ENCODE measurements around the gene KNL1.

Gene KNL1, protein sequence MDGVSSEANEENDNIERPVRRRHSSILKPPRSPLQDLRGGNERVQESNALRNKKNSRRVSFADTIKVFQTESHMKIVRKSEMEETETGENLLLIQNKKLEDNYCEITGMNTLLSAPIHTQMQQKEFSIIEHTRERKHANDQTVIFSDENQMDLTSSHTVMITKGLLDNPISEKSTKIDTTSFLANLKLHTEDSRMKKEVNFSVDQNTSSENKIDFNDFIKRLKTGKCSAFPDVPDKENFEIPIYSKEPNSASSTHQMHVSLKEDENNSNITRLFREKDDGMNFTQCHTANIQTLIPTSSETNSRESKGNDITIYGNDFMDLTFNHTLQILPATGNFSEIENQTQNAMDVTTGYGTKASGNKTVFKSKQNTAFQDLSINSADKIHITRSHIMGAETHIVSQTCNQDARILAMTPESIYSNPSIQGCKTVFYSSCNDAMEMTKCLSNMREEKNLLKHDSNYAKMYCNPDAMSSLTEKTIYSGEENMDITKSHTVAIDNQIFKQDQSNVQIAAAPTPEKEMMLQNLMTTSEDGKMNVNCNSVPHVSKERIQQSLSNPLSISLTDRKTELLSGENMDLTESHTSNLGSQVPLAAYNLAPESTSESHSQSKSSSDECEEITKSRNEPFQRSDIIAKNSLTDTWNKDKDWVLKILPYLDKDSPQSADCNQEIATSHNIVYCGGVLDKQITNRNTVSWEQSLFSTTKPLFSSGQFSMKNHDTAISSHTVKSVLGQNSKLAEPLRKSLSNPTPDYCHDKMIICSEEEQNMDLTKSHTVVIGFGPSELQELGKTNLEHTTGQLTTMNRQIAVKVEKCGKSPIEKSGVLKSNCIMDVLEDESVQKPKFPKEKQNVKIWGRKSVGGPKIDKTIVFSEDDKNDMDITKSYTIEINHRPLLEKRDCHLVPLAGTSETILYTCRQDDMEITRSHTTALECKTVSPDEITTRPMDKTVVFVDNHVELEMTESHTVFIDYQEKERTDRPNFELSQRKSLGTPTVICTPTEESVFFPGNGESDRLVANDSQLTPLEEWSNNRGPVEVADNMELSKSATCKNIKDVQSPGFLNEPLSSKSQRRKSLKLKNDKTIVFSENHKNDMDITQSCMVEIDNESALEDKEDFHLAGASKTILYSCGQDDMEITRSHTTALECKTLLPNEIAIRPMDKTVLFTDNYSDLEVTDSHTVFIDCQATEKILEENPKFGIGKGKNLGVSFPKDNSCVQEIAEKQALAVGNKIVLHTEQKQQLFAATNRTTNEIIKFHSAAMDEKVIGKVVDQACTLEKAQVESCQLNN (N-terminal part only)

DNA sequence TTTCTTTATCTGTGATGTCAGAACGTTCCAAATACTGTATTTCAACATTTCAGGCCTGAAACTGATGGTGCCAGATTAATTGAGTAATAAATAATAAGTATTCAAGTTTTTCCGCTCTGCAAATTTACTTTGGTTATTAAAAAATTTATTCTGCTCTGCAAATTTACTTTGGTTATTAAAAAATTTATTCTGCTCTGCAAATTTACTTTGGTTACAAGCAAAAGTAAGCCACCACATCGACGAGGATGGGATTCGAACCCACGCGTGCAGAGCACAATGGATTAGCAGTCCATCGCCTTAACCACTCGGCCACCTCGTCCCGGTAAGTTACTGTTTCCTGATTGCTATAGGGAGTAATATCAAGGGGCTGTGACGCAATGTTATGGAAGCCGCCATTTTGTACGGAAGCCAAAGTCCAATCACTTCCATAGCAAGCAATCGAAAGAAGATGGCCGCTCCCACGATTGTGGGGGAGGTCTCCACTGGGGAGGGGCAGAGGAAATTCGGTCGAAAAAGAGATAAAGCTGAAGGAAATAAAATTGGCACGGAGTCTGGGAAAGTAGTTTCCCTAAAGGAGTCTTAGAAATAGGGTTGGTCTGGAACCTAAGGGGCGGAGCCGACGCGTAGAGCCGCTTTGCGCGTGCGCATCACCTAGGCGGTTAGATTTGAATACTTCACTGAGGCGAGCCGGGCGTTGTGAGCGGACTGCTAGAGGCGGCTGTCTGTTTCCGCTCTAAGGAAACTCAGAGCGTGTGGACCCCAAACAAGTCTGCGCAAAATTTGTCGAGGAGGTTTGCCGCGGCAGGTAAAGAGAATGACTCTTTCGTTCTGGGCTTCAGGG is at the start of gene KNL1:
KNL1 (plus strand) TSS at position 662 of the 841 bp plus-strand sequence. CDS start 8,683 bp downstream, outside the sequence.
- TF ChIP-seq ZFX (IDR thresholded peaks at IDR 0.05), result no peak
- TF ChIP-seq, protein P1, sequence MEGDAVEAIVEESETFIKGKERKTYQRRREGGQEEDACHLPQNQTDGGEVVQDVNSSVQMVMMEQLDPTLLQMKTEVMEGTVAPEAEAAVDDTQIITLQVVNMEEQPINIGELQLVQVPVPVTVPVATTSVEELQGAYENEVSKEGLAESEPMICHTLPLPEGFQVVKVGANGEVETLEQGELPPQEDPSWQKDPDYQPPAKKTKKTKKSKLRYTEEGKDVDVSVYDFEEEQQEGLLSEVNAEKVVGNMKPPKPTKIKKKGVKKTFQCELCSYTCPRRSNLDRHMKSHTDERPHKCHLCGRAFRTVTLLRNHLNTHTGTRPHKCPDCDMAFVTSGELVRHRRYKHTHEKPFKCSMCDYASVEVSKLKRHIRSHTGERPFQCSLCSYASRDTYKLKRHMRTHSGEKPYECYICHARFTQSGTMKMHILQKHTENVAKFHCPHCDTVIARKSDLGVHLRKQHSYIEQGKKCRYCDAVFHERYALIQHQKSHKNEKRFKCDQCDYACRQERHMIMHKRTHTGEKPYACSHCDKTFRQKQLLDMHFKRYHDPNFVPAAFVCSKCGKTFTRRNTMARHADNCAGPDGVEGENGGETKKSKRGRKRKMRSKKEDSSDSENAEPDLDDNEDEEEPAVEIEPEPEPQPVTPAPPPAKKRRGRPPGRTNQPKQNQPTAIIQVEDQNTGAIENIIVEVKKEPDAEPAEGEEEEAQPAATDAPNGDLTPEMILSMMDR (conservative IDR thresholded peaks at IDR 0.05), result no peak
- peak within 1 kb of the TSS; percentile 88 for H3K27ac ChIP-seq

DNA sequence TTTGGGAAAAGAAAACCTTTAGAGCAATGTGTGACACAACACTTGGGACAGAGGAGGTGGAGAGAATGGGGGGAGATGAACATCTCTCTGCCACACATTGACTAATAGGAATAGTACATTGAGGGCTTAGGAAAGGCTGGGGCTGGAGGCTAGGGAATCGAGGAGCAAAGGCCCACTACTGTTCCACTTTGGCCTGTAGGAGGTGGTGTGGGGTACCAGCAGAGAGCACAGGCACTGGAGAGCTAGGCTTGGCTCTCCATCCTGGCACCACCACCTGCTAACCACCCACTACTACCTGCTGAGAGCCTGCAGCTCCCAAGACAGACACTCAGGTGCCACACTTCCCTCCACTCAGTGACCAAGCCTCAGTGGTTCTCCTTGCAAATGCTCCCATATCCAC is 48.6 kb upstream of the KNL1 start:
- H3K27ac ChIP-seq, result no peak overlapping the region

DNA sequence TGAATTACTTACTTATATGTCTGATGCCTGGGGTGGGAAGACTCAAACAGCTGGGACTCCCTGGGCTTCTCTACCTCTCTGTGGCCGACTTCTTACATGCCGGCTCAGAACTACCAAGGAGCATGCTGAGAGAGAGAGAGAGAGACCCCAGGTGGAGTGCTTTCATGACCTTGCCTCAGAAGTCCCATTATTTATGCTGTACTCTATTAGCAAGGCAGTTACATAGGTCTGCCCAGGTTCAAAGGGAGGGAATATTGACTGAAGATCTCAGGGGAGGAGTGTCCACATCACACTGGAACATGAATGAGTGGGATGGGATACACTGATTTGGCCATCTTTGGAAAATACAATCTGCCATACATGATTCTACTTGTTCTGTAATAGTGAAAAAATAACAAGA is 45.4 kb upstream of the KNL1 start:
- H3K27ac ChIP-seq, result no peak overlapping the region
- TF ChIP-seq ZFX (IDR thresholded peaks at IDR 0.05), result no peak
- TF ChIP-seq, protein P1 (conservative IDR thresholded peaks at IDR 0.05), result no peak

More for the DNA sequence above, 48.6 kb upstream of the KNL1 start:
- no peak for TF ChIP-seq ZFX (IDR thresholded peaks at IDR 0.05)
- TF ChIP-seq, protein P1 (conservative IDR thresholded peaks at IDR 0.05), result no peak

DNA sequence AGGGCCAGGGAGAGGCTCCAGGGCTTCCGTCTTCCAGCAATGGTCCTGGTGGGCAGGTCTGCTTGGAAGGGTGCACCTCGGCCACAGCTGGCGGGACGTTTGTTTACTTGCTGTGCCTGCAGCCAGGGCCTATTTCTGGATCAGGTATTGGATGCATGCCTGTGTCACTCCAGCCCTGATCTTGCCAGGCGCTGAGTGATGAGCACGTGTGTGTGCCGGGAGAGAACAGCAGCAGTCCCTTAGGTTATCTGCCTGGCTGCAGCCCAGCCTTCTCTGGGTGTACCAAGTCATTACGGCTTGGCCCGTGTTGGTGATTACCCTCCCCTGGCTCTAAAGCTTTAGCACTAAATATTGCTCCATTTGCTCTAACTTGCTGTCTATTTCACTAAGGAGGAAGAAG is 44.2 kb upstream of the KNL1 start:
- TF ChIP-seq ZFX (IDR thresholded peaks at IDR 0.05), result no peak
- TF ChIP-seq, protein P1 (conservative IDR thresholded peaks at IDR 0.05), result no peak
- H3K27ac ChIP-seq, result no peak overlapping the region

DNA sequence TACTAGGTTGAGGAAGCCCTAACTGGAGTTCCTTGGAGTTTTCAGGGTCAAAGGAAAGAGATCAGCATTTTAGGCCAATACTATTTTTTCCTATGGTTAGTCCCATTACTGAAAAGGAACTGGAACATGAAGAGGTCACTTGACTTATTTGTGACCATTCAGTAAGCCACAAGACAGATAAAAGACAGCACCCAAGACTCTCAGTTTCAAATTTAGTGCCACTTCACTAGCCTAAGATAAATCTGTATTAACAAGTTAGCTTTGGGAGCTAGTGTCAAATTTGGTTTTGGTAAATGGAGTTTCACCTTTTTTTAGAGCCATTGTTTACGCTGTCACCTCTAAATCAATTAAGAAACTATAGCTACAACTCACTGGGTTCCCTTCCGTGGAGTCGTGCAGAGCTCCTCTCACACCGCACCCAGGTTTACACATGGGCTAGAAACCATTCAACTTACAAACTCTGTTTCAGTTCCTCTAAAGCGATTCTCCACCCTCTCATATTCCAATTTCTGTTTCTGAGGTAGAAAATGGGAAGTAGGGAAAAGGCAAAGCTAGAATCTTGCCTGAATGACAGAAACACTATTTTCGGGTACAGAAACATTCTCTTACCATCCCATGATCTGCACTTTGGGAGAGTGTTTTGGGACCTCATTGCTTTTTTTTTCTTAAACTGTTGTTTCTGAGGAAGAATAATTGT is 43.6 kb upstream of the KNL1 start:
- H3K27ac ChIP-seq, result no peak overlapping the region
- TF ChIP-seq, protein P1 (conservative IDR thresholded peaks at IDR 0.05), result no peak
- TF ChIP-seq ZFX (IDR thresholded peaks at IDR 0.05), result no peak

DNA sequence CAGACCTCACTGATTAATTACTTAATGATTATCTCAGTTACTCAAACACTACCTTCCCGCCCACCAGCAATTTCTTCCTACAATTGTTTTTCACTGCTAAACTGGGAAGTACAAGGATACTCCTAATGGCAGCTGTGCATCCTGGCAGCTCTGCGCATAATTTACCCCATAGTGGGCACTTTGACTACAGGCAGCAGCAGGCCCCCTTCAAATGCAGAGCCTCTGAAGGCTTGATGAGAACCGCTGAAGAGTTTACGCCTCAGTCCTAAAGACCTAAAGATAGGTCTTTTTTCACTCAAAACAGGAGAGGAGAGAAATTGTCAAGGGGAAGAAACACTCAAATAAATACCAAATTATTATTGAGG is 39.9 kb upstream of the KNL1 start:
- no peak for TF ChIP-seq ZFX (IDR thresholded peaks at IDR 0.05)
- TF ChIP-seq, protein P1 (conservative IDR thresholded peaks at IDR 0.05), result no peak
- H3K27ac ChIP-seq, result no peak overlapping the region

All from C4-2B (cell line).